Stomach (tissue), 4 donors: ENCODE data around the gene BNIP2.

Experiments used
- CTCF ChIP-seq, 7 experiments: fragments of 450-650 bp in 4 of 7; fragments of 200-600 bp in 3 of 7; sonication (generic) in 3 of 7; IDR thresholded peaks; one replicate each; pipeline ENCODE4 v1.5.1; 2016 to 2019; ENCODE audit warnings: antibody characterized with exemption in 7 of 7, control low read depth in 2 of 7, mild to moderate bottlenecking in 1 of 7
- POLR2AphosphoS5 ChIP-seq, 3 donors: sonication (generic); formaldehyde crosslinking; IDR thresholded peaks; one replicate each; pipeline ENCODE4 v1.6.1; 2016; ENCODE audit warnings: antibody characterized with exemption in 3 of 3

- TF ChIP-seq CTCF (IDR thresholded peaks at IDR 0.05) (no peak), POLR2AphosphoS5 (IDR thresholded peaks at IDR 0.05) (no peak)
Observed at GRCh38 chr15:59618406-59618805, 70.7 kb downstream of the BNIP2 start.
